Measurements from ENCODE around the gene PHKA1. TPM values are rescaled to one million over a fixed set of nuclear protein-coding genes. Genes with fewer than 3 reads are reported as not detected.
"Not testable (repeated sequence)": the region's sequence is repeated elsewhere in the genome, so short reads cannot be mapped to it uniquely, and the experiment has no call there.

PHKA1 gene
- total RNA-seq, 1 experiment from 2014 or later, result 10.5 TPM

DNA sequence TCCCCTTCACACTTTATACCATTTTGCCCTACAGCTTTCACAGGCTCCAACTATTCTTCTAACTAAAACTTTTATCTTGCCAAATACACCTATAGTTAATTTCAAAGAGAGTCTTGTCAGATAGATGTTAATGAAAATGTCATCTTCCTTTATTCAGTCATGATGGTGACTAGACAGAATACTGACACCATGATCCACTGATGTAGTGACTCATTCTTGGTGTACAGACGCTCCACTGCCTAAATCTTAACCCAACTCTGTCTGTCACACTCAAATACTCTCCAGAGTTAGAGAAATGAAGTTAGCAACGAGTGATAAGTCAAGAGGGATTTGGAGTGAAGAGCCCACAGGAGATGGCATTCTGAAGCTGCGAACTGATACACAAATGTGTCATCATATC, 109.4 kb downstream of the PHKA1 start:
- POLR2A ChIA-PET (ENCODE audit: low non-redundant PET), result interaction anchor here (0.6 kb wide), 1 partner anchor 87 kb away, joined by 3 read pairs; no protein-coding TSS in a partner anchor
- intact Hi-C loops (cut with micrococcal nuclease; ENCODE audit: unreplicated experiment), result no loop called here
- no peak for DNase-seq (ENCODE audit: low spot score)
- TF ChIP-seq, protein P1, sequence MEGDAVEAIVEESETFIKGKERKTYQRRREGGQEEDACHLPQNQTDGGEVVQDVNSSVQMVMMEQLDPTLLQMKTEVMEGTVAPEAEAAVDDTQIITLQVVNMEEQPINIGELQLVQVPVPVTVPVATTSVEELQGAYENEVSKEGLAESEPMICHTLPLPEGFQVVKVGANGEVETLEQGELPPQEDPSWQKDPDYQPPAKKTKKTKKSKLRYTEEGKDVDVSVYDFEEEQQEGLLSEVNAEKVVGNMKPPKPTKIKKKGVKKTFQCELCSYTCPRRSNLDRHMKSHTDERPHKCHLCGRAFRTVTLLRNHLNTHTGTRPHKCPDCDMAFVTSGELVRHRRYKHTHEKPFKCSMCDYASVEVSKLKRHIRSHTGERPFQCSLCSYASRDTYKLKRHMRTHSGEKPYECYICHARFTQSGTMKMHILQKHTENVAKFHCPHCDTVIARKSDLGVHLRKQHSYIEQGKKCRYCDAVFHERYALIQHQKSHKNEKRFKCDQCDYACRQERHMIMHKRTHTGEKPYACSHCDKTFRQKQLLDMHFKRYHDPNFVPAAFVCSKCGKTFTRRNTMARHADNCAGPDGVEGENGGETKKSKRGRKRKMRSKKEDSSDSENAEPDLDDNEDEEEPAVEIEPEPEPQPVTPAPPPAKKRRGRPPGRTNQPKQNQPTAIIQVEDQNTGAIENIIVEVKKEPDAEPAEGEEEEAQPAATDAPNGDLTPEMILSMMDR (conservative IDR thresholded peaks at IDR 0.05; ENCODE audit: low read depth, low read length), result no peak
- no peak for TF ChIP-seq EZH2 (IDR thresholded peaks at IDR 0.05; ENCODE audit: borderline replicate concordance, low read depth, low read length, poor library complexity, severe bottlenecking)
- no peaks in the 10 kb centered on the region for H3K36me3 ChIP-seq (ENCODE audit: insufficient read depth, low read length, poor library complexity, severe bottlenecking)
- no peaks in the 10 kb centered on the region for H3K27me3 ChIP-seq (replicated peaks; ENCODE audit: insufficient read depth, low read depth, low read length, poor library complexity)
- no peak overlapping the region for H3K27ac ChIP-seq (ENCODE audit: low read depth, low read length, poor library complexity, severe bottlenecking)
- no TSS peak for BruUV-seq (replicated peaks)
- CTCF ChIA-PET, result no interaction called here
- no peak overlapping the region for H3K4me3 ChIP-seq (ENCODE audit: low read depth, low read length, poor library complexity, severe bottlenecking)
- no peaks in the 10 kb centered on the region for H3K4me1 ChIP-seq (ENCODE audit: insufficient read depth, low read length, poor library complexity, severe bottlenecking)
- no peaks in the 10 kb centered on the region for H3K9me3 ChIP-seq (ENCODE audit: low read depth, low read length, poor library complexity, severe bottlenecking)

DNA sequence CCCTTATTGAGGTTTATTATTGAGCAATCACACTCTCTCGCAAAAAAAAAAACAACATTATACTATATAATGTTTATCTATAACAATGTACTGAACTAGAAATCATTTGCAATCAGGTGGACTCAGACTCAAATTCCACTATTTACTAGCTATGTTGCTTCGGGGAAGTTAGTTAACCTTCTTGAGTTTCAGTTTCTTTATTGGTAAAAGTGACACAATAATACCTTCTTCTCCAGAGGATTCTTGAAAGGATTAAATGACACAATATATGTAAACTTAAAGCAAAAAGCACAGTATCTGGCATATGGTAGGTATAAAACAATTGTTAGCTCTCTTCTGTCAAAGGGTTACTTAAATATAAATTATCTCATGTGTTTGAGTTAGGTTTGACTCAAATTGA, 110.0 kb downstream of the PHKA1 start:
- no peak overlapping the region for H3K27ac ChIP-seq (ENCODE audit: low read depth, low read length, poor library complexity, severe bottlenecking)
- no peak for DNase-seq (ENCODE audit: low spot score)
- H3K4me3 ChIP-seq (ENCODE audit: low read depth, low read length, poor library complexity, severe bottlenecking), result no peak overlapping the region
- intact Hi-C loops (cut with micrococcal nuclease; ENCODE audit: unreplicated experiment), result no loop called here
- no peaks in the 10 kb centered on the region for H3K27me3 ChIP-seq (replicated peaks; ENCODE audit: insufficient read depth, low read depth, low read length, poor library complexity)
- no peaks in the 10 kb centered on the region for H3K4me1 ChIP-seq (ENCODE audit: insufficient read depth, low read length, poor library complexity, severe bottlenecking)
- no peaks in the 10 kb centered on the region for H3K36me3 ChIP-seq (ENCODE audit: insufficient read depth, low read length, poor library complexity, severe bottlenecking)
- ChIA-PET POLR2A (ENCODE audit: low non-redundant PET) (no interaction called here), CTCF (no interaction called here)
- BruUV-seq (replicated peaks), result no TSS peak
- TF ChIP-seq, protein P1 (conservative IDR thresholded peaks at IDR 0.05; ENCODE audit: low read depth, low read length), result no peak
- no peak for TF ChIP-seq EZH2 (IDR thresholded peaks at IDR 0.05; ENCODE audit: borderline replicate concordance, low read depth, low read length, poor library complexity, severe bottlenecking)
- no peaks in the 10 kb centered on the region for H3K9me3 ChIP-seq (ENCODE audit: low read depth, low read length, poor library complexity, severe bottlenecking)

GRCh38 chrX:72591038-72591437, 123.1 kb downstream of the PHKA1 start:
- intact Hi-C loops (cut with micrococcal nuclease; ENCODE audit: unreplicated experiment); H3K4me1 ChIP-seq (ENCODE audit: insufficient read depth, low read length, poor library complexity, severe bottlenecking); DNase-seq (ENCODE audit: low spot score); H3K27ac ChIP-seq (ENCODE audit: low read depth, low read length, poor library complexity, severe bottlenecking); H3K36me3 ChIP-seq (ENCODE audit: insufficient read depth, low read length, poor library complexity, severe bottlenecking); BruUV-seq (replicated peaks); H3K9me3 ChIP-seq (ENCODE audit: low read depth, low read length, poor library complexity, severe bottlenecking); H3K27me3 ChIP-seq (replicated peaks; ENCODE audit: insufficient read depth, low read depth, low read length, poor library complexity); H3K4me3 ChIP-seq (ENCODE audit: low read depth, low read length, poor library complexity, severe bottlenecking); CTCF ChIA-PET; POLR2A ChIA-PET (ENCODE audit: low non-redundant PET): not testable (repeated sequence)

DNA sequence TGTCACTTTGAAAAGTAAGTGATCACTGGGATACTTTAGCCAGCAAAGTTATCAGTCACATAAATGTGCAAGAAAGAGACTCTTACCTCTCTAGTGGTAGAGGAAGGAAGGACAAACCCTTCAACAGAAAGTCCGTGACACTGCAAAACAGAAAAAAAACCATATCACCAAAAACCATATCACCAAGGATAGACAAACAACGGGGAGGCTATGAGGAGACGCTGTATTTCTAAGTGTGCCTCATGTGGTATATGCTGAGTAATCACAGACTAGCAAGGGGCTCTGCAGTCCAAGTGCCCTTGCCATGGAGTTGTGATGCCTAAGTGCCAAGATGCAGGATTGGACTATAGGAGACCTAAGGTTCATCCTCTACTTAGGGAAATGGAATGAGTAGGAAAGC, 129.9 kb downstream of the PHKA1 start:
- Histone ChIP-seq H3K9me3 (ENCODE audit: low read depth, low read length, poor library complexity, severe bottlenecking) (no peaks in the 10 kb centered on the region), H3K36me3 (ENCODE audit: insufficient read depth, low read length, poor library complexity, severe bottlenecking) (no peaks in the 10 kb centered on the region), H3K4me3 (ENCODE audit: low read depth, low read length, poor library complexity, severe bottlenecking) (no peak overlapping the region), H3K4me1 (ENCODE audit: insufficient read depth, low read length, poor library complexity, severe bottlenecking) (no peaks in the 10 kb centered on the region), H3K27me3 (replicated peaks; ENCODE audit: insufficient read depth, low read depth, low read length, poor library complexity) (no peaks in the 10 kb centered on the region), H3K27ac (ENCODE audit: low read depth, low read length, poor library complexity, severe bottlenecking) (no peak overlapping the region)
- intact Hi-C loops (cut with micrococcal nuclease; ENCODE audit: unreplicated experiment), result no loop called here
- TF ChIP-seq EZH2 (IDR thresholded peaks at IDR 0.05; ENCODE audit: borderline replicate concordance, low read depth, low read length, poor library complexity, severe bottlenecking), result no peak
- TF ChIP-seq, protein P1 (conservative IDR thresholded peaks at IDR 0.05; ENCODE audit: low read depth, low read length), result no peak
- no TSS peak for BruUV-seq (replicated peaks)
- CTCF ChIA-PET, result no interaction called here
- no peak for DNase-seq (ENCODE audit: low spot score)
- POLR2A ChIA-PET (ENCODE audit: low non-redundant PET), result no interaction called here

Measured in A673 (cell line).